Measurements from ENCODE around the gene HPS4. TPM values are rescaled to one million over a fixed set of nuclear protein-coding genes. Genes with fewer than 3 reads are reported as not detected.

Gene HPS4
- total and polyA plus RNA-seq, 10 of the 15 experiments (the other 5 are each of a cell fraction or from before 2014, with no cell fraction given), result 11.7 to 36.7 (median 30.8) TPM

DNA sequence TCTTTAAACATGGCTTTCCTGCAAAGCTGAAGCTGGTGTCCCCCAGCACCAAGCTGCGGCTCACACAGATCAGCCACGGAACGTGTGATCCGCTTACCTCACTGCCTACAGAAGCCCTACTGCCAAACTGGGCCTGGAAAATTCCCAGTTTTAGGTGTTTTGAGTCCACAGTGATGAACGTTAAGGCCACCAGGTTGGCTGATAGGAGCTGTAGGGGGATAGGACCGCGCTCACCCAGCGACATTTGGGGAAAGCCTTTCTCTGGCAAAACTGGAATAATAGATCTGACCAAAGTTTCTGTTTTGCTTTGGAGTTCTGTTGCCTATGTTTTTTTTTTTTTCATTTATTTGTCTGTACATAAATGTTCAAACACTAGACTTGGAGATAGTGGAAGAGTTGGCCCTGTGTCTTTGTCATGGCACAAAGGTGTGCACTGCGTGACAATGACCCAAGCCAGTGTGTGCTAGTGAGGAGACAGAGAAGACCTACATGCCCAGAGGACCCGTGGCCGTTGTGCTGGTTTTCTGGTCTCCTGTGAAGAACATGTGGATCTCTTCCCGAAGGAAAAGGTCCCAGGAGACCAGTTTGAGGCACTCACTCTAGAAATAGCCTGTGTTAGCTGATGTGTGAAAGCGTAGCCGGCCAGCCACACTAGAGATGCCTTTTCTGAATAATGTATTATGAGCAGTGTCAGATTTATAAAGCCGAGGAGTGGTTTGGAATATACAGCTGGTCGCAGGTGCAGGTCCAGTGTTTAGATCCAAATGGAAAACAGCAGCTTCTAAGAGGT, 39.5 kb downstream of the HPS4 start:
- Histone ChIP-seq H3K9ac (ENCODE audit: control insufficient read depth, insufficient read depth, low read length) (no peak overlapping the region), H3K36me3 (ENCODE audit: control insufficient read depth in 2 of 2, insufficient read depth in 2 of 2, low read length in 1 of 2) (peaks cover 3 to 7% of the 10 kb centered on the region in 2 experiments; a peak in 3 of 4 replicates), H3K4me2 (ENCODE audit: control insufficient read depth, insufficient read depth) (no peak overlapping the region), H2AFZ (ENCODE audit: control insufficient read depth, low read depth, low read length) (no peak overlapping the region), H3K4me1 (ENCODE audit: control insufficient read depth, insufficient read depth, low read length) (no peaks in the 10 kb centered on the region), H3K4me3 (no peak overlapping the region), H3K9me3 (replicated peaks; ENCODE audit: control insufficient read depth, insufficient read depth, low read length) (no peaks in the 10 kb centered on the region), H4K20me1 (ENCODE audit: control insufficient read depth, insufficient read depth) (no peaks in the 10 kb centered on the region), H3K27ac (ENCODE audit: control insufficient read depth, insufficient read depth) (no peak overlapping the region), H3K79me2 (ENCODE audit: control insufficient read depth, insufficient read depth, low read length) (peaks cover 4% of the 10 kb centered on the region), H3K27me3 (replicated peaks in 1 of 2; ENCODE audit: control insufficient read depth in 2 of 2, insufficient read depth in 2 of 2, low read length in 1 of 2) (no peaks in the 10 kb centered on the region)
- no peak for FAIRE-seq
- POLR2A ChIA-PET, result interaction anchor here (0.6 kb wide), 1 partner anchor 67 kb away, joined by 3 read pairs; no protein-coding TSS in a partner anchor
- no peak for DNase-seq (ENCODE audit: low read depth, low spot score)
- SMC1A ChIA-PET (ENCODE audit: uncharacterized antibody, unreplicated experiment), result interaction anchor here (0.7 kb wide), 1 partner anchor 77 kb away, joined by 4 read pairs; no protein-coding TSS in a partner anchor
- RAD21 ChIA-PET (ENCODE audit: unreplicated experiment), result interaction anchor here (0.7 kb wide), 1 partner anchor 126 kb away, joined by 3 read pairs; no protein-coding TSS in a partner anchor
- CTCF ChIA-PET, result interaction anchor here (1.1 to 1.6 kb wide), 3 partner anchors 9 to 17 kb away, joined by 3 to 5 read pairs (median 4); no protein-coding TSS in a partner anchor
- intact Hi-C loops (cut with micrococcal nuclease; ENCODE audit: unreplicated experiment), result no loop called here
- TF ChIP-seq BHLHE40 (IDR thresholded peaks at IDR 0.05; ENCODE audit: borderline replicate concordance in 1 of 2, low read depth in 2 of 2, low read length in 1 of 2) (no peak), KDM1A (IDR thresholded peaks at IDR 0.05; ENCODE audit: borderline replicate concordance) (no peak), TBL1XR1 (IDR thresholded peaks at IDR 0.05; ENCODE audit: low read depth, low read length) (no peak)
- in situ Hi-C loops (cut with MboI), result no loop called here
- no TSS peak for BruUV-seq (replicated peaks)
- WGBS (ENCODE audit: insufficient coverage, insufficient replicate concordance, low lambda C conversion rate, missing lambda C conversion rate), result 95% methylated on average over 16 of the region's 16 CpGs
- no peak for ATAC-seq

DNA sequence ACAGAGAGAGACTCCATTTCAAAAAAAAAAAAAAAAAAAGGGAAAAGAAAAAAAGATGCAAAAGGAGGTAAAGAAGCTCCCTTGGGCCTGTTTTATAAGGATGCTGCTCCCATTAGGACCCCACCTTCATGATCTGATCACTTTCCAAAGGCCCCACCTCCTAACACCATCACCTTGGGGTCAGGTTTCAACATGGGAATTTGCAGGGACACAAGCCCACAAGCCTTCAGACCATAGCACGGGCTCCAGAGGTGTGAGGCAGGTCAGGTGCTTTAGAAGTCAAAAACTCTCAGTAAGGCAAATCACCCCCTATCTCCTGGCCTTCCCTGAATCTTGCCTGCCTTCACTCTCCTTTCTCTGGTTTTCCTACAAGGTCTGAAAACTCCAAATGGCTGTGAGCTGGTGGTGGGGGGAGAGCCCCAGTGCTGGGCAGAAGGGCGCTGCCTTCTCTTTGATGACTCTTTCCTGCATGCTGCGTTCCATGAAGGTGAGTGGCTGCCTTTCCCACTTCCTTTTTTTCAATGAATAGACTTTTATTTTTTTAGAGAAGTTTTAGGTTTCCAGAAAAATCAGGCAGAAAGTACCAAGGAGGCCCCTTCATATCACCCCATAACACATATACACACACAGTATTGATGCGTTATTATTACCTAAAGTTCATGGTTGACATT, 41.4 kb downstream of the HPS4 start:
- Histone ChIP-seq H3K4me1 (ENCODE audit: control insufficient read depth, insufficient read depth, low read length) (no peaks in the 10 kb centered on the region), H3K27ac (ENCODE audit: control insufficient read depth, insufficient read depth) (no peak overlapping the region), H3K79me2 (ENCODE audit: control insufficient read depth, insufficient read depth, low read length) (peaks cover 4% of the 10 kb centered on the region), H3K9ac (ENCODE audit: control insufficient read depth, insufficient read depth, low read length) (no peak overlapping the region), H3K36me3 (ENCODE audit: control insufficient read depth in 2 of 2, insufficient read depth in 2 of 2, low read length in 1 of 2) (peaks cover 3 to 7% of the 10 kb centered on the region in 2 experiments; a peak in 3 of 4 replicates), H2AFZ (ENCODE audit: control insufficient read depth, low read depth, low read length) (no peak overlapping the region), H3K27me3 (replicated peaks in 1 of 2; ENCODE audit: control insufficient read depth in 2 of 2, insufficient read depth in 2 of 2, low read length in 1 of 2) (no peaks in the 10 kb centered on the region), H3K4me3 (no peak overlapping the region), H3K9me3 (replicated peaks; ENCODE audit: control insufficient read depth, insufficient read depth, low read length) (no peaks in the 10 kb centered on the region), H3K4me2 (ENCODE audit: control insufficient read depth, insufficient read depth) (no peak overlapping the region), H4K20me1 (ENCODE audit: control insufficient read depth, insufficient read depth) (no peaks in the 10 kb centered on the region)
- no peak for FAIRE-seq
- ATAC-seq, result no peak
- RAD21 ChIA-PET (ENCODE audit: unreplicated experiment), result interaction anchor here (1.2 kb wide), 2 partner anchors 18 to 223 kb away, joined by 3 read pairs; no protein-coding TSS in a partner anchor
- DNase-seq (ENCODE audit: low read depth, low spot score), result no peak
- intact Hi-C loops (cut with micrococcal nuclease; ENCODE audit: unreplicated experiment), result no loop called here
- CTCF ChIA-PET, result interaction anchor here (1.1 to 1.3 kb wide), 2 partner anchors 12 to 37 kb away, joined by 3 to 5 read pairs; no protein-coding TSS in a partner anchor
- SMC1A ChIA-PET (ENCODE audit: uncharacterized antibody, unreplicated experiment), result interaction anchor here (0.6 to 0.9 kb wide), 2 partner anchors 12 to 1373 kb away, joined by 3 read pairs; no protein-coding TSS in a partner anchor
- in situ Hi-C loops (cut with MboI), result no loop called here
- POLR2A ChIA-PET, result interaction anchor here (1.9 kb wide), 1 partner anchor 12 kb away, joined by 7 read pairs; no protein-coding TSS in a partner anchor
- no TSS peak for BruUV-seq (replicated peaks)
- 85% methylated on average over 4 of the region's 4 CpGs for WGBS (ENCODE audit: insufficient coverage, insufficient replicate concordance, low lambda C conversion rate, missing lambda C conversion rate)
- TF ChIP-seq HDGF (IDR thresholded peaks at IDR 0.05) (no peak), BHLHE40 (IDR thresholded peaks at IDR 0.05; ENCODE audit: borderline replicate concordance in 1 of 2, low read depth in 2 of 2, low read length in 1 of 2) (no peak), PBX3 (IDR thresholded peaks at IDR 0.05; ENCODE audit: insufficient replicate concordance, low read depth, low read length) (no peak), IKZF1 (conservative IDR thresholded peaks at IDR 0.05) (peak; percentile 18; the same call in 1 of the 2 replicates), SMAD1 (IDR thresholded peaks at IDR 0.05; ENCODE audit: low read depth, partially characterized antibody) (no peak), BCL11A (IDR thresholded peaks at IDR 0.05; ENCODE audit: low read depth, low read length) (no peak)
- TF ChIP-seq, protein P1, sequence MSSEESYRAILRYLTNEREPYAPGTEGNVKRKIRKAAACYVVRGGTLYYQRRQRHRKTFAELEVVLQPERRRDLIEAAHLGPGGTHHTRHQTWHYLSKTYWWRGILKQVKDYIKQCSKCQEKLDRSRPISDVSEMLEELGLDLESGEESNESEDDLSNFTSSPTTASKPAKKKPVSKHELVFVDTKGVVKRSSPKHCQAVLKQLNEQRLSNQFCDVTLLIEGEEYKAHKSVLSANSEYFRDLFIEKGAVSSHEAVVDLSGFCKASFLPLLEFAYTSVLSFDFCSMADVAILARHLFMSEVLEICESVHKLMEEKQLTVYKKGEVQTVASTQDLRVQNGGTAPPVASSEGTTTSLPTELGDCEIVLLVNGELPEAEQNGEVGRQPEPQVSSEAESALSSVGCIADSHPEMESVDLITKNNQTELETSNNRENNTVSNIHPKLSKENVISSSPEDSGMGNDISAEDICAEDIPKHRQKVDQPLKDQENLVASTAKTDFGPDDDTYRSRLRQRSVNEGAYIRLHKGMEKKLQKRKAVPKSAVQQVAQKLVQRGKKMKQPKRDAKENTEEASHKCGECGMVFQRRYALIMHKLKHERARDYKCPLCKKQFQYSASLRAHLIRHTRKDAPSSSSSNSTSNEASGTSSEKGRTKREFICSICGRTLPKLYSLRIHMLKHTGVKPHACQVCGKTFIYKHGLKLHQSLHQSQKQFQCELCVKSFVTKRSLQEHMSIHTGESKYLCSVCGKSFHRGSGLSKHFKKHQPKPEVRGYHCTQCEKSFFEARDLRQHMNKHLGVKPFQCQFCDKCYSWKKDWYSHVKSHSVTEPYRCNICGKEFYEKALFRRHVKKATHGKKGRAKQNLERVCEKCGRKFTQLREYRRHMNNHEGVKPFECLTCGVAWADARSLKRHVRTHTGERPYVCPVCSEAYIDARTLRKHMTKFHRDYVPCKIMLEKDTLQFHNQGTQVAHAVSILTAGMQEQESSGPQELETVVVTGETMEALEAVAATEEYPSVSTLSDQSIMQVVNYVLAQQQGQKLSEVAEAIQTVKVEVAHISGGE (CRISPR knock-in tag; IDR thresholded peaks at IDR 0.05), result no peak

Data from GM12878 (cell line).